WERI-Rb-1 (cell line): ENCODE measurements around the gene GLS.

Source experiments
- DNase-seq: peaks from one replicate; pipeline ENCODE4 v3.0.0-alpha.2; 2020
- H3K27ac ChIP-seq: fragments of 250-450 bp; sonication (Bioruptor Pico); 2 replicates; pipeline ENCODE4 v1.5.1; 2020; ENCODE audit warnings: mild to moderate bottlenecking, moderate library complexity
- H3K27me3 ChIP-seq: fragments of 250-450 bp; sonication (Bioruptor Pico); 2 replicates; pipeline ENCODE4 v1.5.1; 2021; ENCODE audit warnings: mild to moderate bottlenecking, low read depth, moderate library complexity; ENCODE audit not compliant: insufficient read depth, severe bottlenecking
- H3K36me3 ChIP-seq: fragments of 250-450 bp; sonication (Bioruptor Pico); 2 replicates; pipeline ENCODE4 v1.5.1; 2020; ENCODE audit warnings: mild to moderate bottlenecking, moderate library complexity
- H3K4me3 ChIP-seq: 2 replicates; pipeline ENCODE4 v1.5.1; 2011; ENCODE audit warnings: low read depth, mild to moderate bottlenecking, control low read depth, low read length
- H3K9me3 ChIP-seq: fragments of 250-450 bp; sonication (Bioruptor Pico); 2 replicates; pipeline ENCODE4 v1.5.1; 2021; ENCODE audit warnings: mild to moderate bottlenecking, moderate library complexity; ENCODE audit not compliant: severe bottlenecking
- TF ChIP-seq, protein P1 (sequence below): IDR thresholded peaks from 2 replicates; pipeline ENCODE4 v1.5.1; 2011; ENCODE audit warnings: low read depth, mild to moderate bottlenecking, control low read depth, inconsistent platforms, low read length

The GLS gene

DNA sequence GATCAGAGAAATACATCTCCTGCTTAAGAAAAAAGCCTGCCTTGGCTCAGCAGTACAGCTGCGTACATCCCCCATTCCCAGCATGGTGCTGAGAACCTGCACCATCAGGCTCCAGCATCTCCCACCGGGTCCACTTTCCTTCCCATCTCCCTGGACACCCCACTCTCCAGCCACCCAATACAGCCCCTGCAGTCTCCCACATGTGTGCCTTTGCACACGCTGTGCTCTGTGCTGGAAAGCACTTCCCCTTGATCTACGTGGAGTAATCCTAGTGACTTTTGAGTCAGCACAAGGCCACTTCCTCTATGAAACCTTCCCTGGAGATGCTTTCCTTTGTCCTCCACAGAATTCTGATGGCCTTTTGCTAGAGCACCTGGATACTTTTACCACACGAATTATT lies 116.3 kb downstream of the GLS start:
- DNase-seq, result no peak
- Histone ChIP-seq H3K4me3 (no peak overlapping the region), H3K36me3 (peaks cover 73% of the 10 kb centered on the region), H3K27me3 (no peaks in the 10 kb centered on the region), H3K27ac (no peak overlapping the region), H3K9me3 (no peaks in the 10 kb centered on the region)
- TF ChIP-seq, protein P1, sequence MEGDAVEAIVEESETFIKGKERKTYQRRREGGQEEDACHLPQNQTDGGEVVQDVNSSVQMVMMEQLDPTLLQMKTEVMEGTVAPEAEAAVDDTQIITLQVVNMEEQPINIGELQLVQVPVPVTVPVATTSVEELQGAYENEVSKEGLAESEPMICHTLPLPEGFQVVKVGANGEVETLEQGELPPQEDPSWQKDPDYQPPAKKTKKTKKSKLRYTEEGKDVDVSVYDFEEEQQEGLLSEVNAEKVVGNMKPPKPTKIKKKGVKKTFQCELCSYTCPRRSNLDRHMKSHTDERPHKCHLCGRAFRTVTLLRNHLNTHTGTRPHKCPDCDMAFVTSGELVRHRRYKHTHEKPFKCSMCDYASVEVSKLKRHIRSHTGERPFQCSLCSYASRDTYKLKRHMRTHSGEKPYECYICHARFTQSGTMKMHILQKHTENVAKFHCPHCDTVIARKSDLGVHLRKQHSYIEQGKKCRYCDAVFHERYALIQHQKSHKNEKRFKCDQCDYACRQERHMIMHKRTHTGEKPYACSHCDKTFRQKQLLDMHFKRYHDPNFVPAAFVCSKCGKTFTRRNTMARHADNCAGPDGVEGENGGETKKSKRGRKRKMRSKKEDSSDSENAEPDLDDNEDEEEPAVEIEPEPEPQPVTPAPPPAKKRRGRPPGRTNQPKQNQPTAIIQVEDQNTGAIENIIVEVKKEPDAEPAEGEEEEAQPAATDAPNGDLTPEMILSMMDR, result no peak

DNA sequence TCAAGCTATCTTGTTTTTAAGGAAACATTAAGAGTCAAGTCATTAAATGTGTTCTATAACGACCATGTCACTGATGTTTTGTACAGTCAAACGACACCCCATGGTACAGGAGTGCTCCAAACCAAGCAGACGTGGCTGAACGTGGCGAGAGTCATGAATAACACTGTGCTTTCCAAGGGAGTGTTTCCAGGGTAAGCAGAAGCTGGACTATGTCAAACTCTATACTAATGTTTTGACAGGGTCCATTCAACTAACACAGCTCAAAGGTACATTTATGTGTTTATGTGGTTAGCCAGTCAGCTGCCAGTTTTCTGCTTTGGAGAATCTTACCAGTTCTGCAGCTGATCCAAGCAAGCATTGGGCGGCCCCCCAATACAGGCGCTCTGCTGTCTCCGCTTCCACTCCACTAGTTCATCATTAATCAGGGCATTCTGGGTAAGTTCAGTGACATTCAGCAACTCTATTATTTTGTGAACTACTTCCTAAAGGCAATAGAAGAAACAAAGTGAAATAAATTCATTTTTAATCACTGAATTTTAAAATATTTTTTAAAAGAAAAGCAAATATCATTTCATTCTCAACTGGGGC lies 117.0 kb downstream of the GLS start:
- Histone ChIP-seq H3K9me3 (no peaks in the 10 kb centered on the region), H3K4me3 (no peak overlapping the region), H3K27ac (no peak overlapping the region), H3K36me3 (peaks cover 73% of the 10 kb centered on the region), H3K27me3 (no peaks in the 10 kb centered on the region)
- no peak for DNase-seq
- TF ChIP-seq, protein P1, result no peak

DNA sequence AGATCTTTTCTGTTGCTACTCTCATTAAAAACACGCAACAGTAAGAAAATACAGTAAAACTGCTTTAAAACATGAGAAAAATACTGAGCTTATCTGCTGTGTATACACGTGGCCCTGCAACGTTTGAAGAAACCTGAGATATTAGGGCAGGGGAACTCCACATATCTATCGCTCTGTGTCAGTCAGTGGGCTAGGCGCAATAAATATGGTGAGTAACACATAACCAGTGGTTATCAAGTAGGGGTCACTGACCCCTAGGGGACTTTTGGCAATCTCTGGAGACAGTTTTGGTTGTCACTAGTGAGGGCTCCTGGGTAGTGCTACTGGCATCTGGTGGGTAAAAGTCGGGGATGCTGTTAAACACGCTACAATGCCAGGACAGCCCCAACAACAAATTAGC lies 118.4 kb downstream of the GLS start:
- H3K36me3 ChIP-seq, result peaks cover 71% of the 10 kb centered on the region
- DNase-seq, result no peak
- TF ChIP-seq, protein P1, result no peak
- H3K27me3 ChIP-seq, result no peaks in the 10 kb centered on the region
- no peak overlapping the region for H3K4me3 ChIP-seq
- H3K27ac ChIP-seq, result no peak overlapping the region
- H3K9me3 ChIP-seq, result no peaks in the 10 kb centered on the region

DNA sequence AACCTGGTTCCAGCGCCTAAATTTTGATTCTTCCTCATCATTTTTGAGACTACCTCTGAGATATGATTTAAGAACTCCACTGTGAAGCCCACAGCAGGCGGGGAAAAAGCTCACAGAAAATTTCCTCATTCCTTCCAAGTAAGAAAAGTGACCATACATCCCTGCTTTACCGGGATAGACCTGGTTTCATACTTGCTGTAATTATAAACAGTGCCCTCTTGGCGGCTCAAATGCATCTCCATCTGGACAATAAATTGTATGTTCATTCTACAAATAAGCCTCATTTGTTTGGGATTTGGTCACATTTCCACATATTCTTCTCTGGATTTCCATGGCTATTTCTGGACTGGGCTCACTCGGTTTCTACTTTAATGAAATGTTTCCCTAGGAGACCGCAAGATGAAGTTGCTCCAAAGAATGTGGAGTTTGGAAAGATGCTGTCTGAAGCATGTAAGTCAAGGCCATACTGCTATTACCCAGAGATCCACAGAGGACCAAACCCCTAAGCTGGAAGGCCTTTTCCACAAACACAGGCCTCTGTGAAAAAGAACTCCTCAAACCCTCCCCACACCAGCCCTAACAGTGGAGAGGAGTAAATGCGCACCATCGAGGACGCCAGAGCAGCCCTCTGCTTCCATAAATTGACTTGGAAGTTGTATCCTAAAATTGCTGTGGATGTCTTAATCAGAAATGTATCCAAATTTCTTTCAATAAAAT lies 119.5 kb downstream of the GLS start:
- no peak overlapping the region for H3K27ac ChIP-seq
- TF ChIP-seq, protein P1, result no peak
- H3K36me3 ChIP-seq, result peaks cover 74% of the 10 kb centered on the region
- no peaks in the 10 kb centered on the region for H3K27me3 ChIP-seq
- H3K9me3 ChIP-seq, result no peaks in the 10 kb centered on the region
- H3K4me3 ChIP-seq, result no peak overlapping the region
- no peak for DNase-seq

DNA sequence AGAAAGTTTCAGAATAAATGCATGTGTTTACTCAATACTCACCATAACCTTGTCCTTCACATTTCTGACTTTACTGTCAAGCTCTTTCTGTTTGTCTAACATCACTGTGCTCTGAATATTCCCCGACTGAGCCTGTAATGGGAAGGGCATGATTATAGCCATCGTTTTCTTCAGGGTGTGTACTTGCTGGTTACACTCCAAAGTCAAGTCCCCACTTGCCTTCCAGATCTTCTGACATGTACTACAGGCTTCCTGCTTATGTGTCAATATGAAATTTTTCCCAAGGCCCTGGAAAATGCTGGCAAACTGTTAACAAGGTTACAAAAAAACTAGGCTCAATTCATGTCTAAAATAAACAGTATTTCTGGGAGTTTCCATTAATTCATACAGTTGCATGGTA lies 120.4 kb downstream of the GLS start:
- Histone ChIP-seq H3K27ac (no peak overlapping the region), H3K4me3 (no peak overlapping the region), H3K36me3 (peaks cover 74% of the 10 kb centered on the region), H3K27me3 (no peaks in the 10 kb centered on the region), H3K9me3 (no peaks in the 10 kb centered on the region)
- no peak for DNase-seq
- TF ChIP-seq, protein P1, result no peak
